Tibial nerve (tissue), 3 donors: ENCODE data around the gene EP400.

Experiments
- POLR2A ChIP-seq, 2 donors: fragments of 450-650 bp; IDR thresholded peaks; one replicate each; pipeline ENCODE4 v1.6.1; 2017; ENCODE audit warnings: antibody characterized with exemption in 2 of 2, mild to moderate bottlenecking in 2 of 2, moderate library complexity in 2 of 2
- TF ChIP-seq, protein P1 (sequence below), 5 experiments: fragments of 200-600 bp in 3 of 5; fragments of 450-650 bp in 2 of 5; sonication (generic) in 3 of 5; IDR thresholded peaks; one replicate each; pipeline ENCODE4 v1.5.1; 2016 to 2019; ENCODE audit warnings: antibody characterized with exemption in 5 of 5, mild to moderate bottlenecking in 3 of 5, moderate library complexity in 2 of 5

GRCh38 chr12:131918311-131919050 is 31.3 kb upstream of the EP400 start:
- TF ChIP-seq, protein P1, sequence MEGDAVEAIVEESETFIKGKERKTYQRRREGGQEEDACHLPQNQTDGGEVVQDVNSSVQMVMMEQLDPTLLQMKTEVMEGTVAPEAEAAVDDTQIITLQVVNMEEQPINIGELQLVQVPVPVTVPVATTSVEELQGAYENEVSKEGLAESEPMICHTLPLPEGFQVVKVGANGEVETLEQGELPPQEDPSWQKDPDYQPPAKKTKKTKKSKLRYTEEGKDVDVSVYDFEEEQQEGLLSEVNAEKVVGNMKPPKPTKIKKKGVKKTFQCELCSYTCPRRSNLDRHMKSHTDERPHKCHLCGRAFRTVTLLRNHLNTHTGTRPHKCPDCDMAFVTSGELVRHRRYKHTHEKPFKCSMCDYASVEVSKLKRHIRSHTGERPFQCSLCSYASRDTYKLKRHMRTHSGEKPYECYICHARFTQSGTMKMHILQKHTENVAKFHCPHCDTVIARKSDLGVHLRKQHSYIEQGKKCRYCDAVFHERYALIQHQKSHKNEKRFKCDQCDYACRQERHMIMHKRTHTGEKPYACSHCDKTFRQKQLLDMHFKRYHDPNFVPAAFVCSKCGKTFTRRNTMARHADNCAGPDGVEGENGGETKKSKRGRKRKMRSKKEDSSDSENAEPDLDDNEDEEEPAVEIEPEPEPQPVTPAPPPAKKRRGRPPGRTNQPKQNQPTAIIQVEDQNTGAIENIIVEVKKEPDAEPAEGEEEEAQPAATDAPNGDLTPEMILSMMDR (IDR thresholded peaks at IDR 0.05) = no peak
- no peak for TF ChIP-seq POLR2A (IDR thresholded peaks at IDR 0.05)
